Astrocyte of the cerebellum (primary cell): ENCODE data around the gene PPP6R1.

ENCODE experiments used
- DNase-seq: peaks from one replicate; pipeline ENCODE4 v3.0.0-alpha.2; 2011; ENCODE audit warnings: low read depth
- H3K4me3 ChIP-seq: 2 replicates; pipeline ENCODE4 v1.5.1; 2011; ENCODE audit warnings: mild to moderate bottlenecking, low read depth, low read length, moderate library complexity
- in situ Hi-C: cut with HindIII; loops from 2 replicates; pipeline ENCODE4 v1.10.0; 2017; ENCODE audit warnings: low sequenced_read_pairs
- TF ChIP-seq, protein P1 (sequence below): IDR thresholded peaks from 2 replicates; pipeline ENCODE4 v1.5.1; 2012; ENCODE audit warnings: low read length, low read depth, moderate library complexity, mild to moderate bottlenecking; ENCODE audit errors: missing control alignments

Gene PPP6R1

DNA sequence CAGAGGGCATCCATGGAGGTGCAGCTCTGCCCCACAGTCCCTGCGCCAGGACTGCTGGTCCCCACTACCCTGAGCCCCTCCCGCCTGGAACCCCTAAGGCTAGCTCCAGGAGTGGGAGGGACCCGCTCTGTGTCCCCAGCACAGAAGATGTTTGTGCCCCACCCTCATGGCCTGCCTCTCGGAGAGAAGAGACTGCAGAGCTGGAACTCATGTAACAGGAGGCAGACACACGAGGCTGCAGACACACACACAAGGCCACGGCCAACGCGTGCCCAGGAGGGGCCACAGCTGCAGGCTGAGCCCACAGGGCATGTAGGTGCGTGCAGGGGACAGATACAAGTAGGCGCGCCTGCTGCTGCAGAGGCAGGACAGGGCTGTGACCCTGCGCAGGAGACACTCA is 19.8 kb downstream of the PPP6R1 start:
- in situ Hi-C loops: no loop called here
- no peak for DNase-seq
- TF ChIP-seq, protein P1, sequence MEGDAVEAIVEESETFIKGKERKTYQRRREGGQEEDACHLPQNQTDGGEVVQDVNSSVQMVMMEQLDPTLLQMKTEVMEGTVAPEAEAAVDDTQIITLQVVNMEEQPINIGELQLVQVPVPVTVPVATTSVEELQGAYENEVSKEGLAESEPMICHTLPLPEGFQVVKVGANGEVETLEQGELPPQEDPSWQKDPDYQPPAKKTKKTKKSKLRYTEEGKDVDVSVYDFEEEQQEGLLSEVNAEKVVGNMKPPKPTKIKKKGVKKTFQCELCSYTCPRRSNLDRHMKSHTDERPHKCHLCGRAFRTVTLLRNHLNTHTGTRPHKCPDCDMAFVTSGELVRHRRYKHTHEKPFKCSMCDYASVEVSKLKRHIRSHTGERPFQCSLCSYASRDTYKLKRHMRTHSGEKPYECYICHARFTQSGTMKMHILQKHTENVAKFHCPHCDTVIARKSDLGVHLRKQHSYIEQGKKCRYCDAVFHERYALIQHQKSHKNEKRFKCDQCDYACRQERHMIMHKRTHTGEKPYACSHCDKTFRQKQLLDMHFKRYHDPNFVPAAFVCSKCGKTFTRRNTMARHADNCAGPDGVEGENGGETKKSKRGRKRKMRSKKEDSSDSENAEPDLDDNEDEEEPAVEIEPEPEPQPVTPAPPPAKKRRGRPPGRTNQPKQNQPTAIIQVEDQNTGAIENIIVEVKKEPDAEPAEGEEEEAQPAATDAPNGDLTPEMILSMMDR: no peak
- no peak overlapping the region for H3K4me3 ChIP-seq

- no peak for DNase-seq
- no peak overlapping the region for H3K4me3 ChIP-seq
- in situ Hi-C loops: no loop called here
- TF ChIP-seq, protein P1: no peak
Observed at GRCh38 chr19:55238030-55238429, 20.8 kb downstream of the PPP6R1 start.

GRCh38 chr19:55232986-55233385 is 25.8 kb downstream of the PPP6R1 start:
- TF ChIP-seq, protein P1: no peak
- in situ Hi-C loops: no loop called here
- DNase-seq: no peak

GRCh38 chr19:55232286-55232602 is 26.6 kb downstream of the PPP6R1 start:
- in situ Hi-C loops: no loop called here
- TF ChIP-seq, protein P1: no peak

More at GRCh38 chr19:55232986-55233385, 25.8 kb downstream of the PPP6R1 start:
- no peak overlapping the region for H3K4me3 ChIP-seq

GRCh38 chr19:55231391-55232285 is 27.2 kb downstream of the PPP6R1 start:
- in situ Hi-C loops: no loop called here

More at GRCh38 chr19:55232286-55232602, 26.6 kb downstream of the PPP6R1 start:
- no peak for DNase-seq
- H3K4me3 ChIP-seq: no peak overlapping the region

GRCh38 chr19:55230780-55231179 is 28.0 kb downstream of the PPP6R1 start:
- H3K4me3 ChIP-seq: no peak overlapping the region
- in situ Hi-C loops: no loop called here
- TF ChIP-seq, protein P1: no peak
- DNase-seq: no peak

More at GRCh38 chr19:55231391-55232285, 27.2 kb downstream of the PPP6R1 start:
- no peak overlapping the region for H3K4me3 ChIP-seq
- DNase-seq: no peak
- TF ChIP-seq, protein P1: no peak
